NCI-H1694 treated with DMSO at 0.1 percent for 48 hours (cell line): ENCODE data around the gene NOTCH1.

ENCODE experiments used
- DNase-seq: peaks from one replicate; lab custom pipeline; 2025; lab: John Stamatoyannopoulos, UW

NOTCH1 gene

GRCh38 chr9:136516191-136516654, 29.6 kb downstream of the NOTCH1 start:
- no peak for DNase-seq

DNA sequence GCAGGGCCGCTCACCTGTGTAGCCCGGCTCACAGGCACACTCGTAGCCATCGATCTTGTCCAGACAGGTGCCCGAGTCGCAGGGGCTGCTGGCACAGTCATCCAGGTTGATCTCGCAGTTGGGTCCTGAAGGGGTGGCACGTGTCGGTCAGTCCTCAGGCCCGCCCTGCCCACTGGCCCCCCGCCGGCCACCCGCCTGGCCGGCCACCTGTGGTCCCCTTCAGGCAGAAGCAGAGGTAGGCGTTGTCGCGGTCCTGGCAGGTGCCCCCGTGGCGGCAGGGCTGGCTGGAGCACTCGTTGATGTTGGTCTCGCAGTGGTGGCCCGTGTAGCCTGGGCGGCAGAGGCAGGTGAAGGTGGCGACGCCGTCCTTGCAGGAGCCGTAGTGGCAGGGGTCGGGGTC, 30.6 kb downstream of the NOTCH1 start:
- no peak for DNase-seq

DNA sequence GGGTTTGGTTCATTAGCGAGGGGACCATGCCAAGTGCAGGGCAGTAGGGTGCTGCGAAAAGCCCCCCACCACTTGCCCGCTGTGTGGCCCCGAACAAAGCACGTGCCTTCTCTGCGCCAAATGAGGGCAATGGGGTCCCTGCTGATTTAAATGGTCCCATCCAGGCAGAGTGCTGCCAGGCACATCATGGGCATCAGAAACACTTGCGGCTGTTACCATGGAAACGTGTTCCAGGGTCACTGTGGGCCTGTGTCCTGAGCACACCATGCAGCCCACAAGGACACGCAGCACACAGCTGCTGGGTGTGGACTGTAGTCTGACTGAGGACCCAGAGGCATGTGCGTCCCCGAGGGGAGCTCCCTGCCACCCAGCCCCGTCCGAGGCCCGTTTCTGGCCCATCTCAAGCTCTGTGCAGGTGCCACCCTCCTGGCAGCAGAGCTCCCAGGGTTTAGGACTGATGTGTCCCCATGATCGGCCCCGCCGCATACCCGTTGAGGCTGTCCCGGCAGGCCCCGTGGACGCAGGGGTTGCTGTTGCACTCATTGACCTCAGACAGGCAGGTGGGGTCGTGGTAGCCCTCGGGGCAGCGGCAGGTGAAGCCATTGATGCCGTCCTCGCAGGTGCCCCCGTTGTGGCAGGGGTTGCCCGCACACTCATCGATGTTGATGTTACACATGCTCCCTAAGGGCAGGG, 31.7 kb downstream of the NOTCH1 start:
- DNase-seq = no peak

DNA sequence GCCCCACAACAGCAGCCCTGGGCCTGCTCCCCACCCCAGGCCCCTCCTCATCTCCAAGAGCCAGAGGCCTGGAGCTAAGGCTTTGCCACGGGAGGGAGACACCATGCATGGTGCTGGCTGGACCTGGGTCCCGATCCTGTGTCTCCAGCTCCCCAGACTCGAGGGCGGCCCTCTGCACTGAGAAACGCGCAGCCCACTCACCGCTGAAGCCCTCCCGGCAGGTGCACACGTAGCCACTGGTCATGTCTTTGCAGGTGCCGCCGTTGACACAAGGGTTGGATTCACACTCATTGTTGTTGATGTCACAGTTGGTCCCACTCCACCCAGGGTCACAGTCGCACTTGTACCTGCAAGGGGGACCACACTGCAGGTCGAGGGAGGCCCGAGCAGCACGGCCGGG, 32.7 kb downstream of the NOTCH1 start:
- DNase-seq = no peak

GRCh38 chr9:136512651-136513071, 33.2 kb downstream of the NOTCH1 start:
- no peak for DNase-seq

GRCh38 chr9:136511670-136512592, 33.9 kb downstream of the NOTCH1 start:
- DNase-seq = no peak

DNA sequence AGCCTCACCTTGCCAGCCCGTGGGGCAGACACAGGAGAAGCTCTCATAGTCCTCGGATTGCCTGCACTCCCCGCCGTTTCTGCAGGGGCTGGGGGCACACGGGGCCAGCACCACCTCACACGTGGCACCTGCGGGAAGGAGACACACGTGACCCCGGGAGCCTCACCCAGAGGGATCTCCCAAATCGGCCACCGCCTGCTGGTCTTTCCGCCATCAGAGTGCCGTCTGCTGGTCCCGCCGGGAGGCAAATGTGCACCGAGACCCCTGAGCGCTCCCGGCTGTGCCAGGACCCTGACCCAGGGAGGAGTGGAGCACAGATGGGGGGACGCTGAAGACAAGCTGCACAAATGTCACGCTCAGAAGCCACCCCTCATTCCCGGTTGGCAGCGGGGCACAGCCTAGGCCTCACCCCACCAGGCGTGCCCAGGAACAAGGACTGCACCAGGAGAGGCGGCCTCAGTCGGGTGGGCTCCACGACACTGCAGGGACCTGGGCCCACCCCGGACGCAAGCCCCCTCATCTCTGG, 34.6 kb downstream of the NOTCH1 start:
- no peak for DNase-seq

- DNase-seq = no peak
Observed at GRCh38 chr9:136510561-136510960, 35.3 kb downstream of the NOTCH1 start.

DNA sequence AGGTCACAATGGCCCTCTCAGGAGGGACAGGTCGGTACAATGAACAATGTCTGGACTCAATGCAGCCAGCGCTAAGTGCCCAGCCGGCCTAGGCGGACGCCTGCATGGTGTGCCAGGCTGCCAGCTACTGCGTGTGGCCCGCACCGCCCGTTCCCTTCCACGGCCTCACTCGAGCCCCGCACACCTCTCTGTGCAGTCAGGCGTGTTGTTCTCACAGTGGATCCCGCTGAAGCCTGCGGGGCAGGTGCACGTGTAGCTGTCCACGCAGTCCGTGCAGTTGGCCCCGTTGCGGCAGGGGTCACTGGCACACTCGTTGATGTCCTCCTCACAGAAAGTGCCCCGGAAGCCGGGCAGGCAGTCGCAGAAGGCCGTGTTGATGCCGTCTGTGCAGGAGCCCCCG, 36.3 kb downstream of the NOTCH1 start:
- DNase-seq = no peak

DNA sequence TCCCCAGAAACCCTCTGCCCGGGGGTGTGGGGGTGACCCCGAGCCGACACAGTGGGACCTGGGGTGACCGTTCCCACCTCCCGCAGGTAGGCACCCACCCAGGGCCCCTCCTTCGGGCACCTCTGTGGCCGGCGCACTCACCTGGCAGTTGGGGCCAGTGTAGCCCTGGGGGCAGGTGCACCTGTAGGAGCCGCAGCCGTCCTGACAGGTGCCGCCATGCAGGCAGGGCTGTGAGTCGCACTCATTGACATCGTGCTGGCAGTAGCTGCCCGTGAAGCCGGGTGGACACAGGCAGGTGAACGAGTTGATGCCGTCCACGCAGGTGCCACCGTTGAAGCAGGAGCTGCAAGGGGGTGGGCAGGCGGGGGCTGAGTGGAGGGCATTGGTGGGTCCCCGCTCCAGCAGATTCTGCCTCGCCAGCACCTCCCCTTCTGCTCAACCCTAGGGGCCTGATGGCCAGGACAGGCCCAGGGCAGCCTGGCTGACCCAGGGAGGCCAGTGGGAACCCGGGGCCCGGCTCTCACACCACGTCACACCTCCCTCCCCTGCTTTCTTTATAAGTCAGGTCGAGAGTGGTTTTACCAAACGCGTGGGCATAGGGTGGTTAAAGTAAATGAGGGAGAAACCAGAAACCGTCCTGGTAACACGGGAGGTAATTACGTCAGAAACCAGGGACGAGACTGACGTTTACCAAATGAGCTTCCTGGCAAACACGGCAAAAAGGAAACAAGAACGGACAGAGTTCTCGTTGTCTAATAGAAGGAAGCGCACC, 36.9 kb downstream of the NOTCH1 start:
- no peak for DNase-seq

- no peak for DNase-seq
Observed at GRCh38 chr9:136507992-136508375, 37.9 kb downstream of the NOTCH1 start.

- DNase-seq = no peak
Observed at GRCh38 chr9:136507221-136507991, 38.4 kb downstream of the NOTCH1 start.

GRCh38 chr9:136506425-136506824, 39.4 kb downstream of the NOTCH1 start:
- no peak for DNase-seq

GRCh38 chr9:136505406-136506403, 40.1 kb downstream of the NOTCH1 start:
- DNase-seq = no peak

- no peak for DNase-seq
Observed at GRCh38 chr9:136504512-136505348, 41.1 kb downstream of the NOTCH1 start.

DNA sequence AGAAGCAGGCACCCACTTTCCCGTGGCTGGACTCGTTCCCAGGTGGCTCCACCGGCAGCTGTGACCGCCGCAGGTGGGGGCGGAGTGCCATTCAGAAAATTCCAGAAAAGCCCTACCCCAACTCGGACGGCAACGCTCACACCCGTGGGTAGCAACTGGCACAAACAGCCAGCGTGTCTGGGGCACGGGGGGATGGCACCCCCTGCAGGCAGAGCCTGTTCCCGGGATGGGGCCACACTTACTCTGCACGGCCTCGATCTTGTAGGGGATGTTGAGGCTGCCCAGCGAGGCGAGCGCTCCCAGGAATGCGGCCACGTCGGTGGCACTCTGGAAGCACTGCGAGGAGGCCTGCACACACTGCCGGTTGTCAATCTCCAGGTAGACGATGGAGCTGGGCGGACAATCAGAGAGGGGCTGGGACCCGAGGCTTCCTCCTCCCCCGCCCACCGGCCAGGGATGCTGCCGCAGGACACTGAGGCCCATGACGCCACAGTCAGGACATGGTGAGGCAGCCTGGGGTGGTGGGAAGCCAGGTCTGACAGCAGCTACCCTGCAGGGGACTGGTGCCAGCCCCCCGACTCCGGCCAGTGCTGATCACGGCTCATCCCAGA, 42.8 kb downstream of the NOTCH1 start:
- no peak for DNase-seq

DNA sequence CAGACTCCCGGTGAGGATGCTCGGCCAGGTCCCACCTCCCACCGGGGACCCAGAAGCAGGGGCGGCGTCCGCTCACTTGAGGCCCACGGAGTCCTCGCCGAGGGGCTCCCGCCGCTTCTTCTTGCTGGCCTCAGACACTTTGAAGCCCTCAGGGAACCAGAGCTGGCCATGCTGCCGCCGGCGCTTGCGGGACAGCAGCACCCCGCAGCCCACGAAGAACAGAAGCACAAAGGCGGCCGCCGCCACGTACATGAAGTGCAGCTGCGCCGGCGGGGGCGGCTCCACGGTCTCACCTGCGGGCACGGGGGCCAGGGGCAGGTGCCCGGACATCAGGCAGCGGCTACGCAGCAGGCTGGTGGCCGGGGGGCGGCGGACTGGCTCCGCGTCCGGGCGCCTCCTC, 43.7 kb downstream of the NOTCH1 start:
- no peak for DNase-seq

- DNase-seq = no peak
Observed at GRCh38 chr9:136501686-136502085, 44.2 kb downstream of the NOTCH1 start.
